Measurements from ENCODE around the gene STK16. TPM values are rescaled to one million over a fixed set of nuclear protein-coding genes. Genes with fewer than 3 reads are reported as not detected.

Gene STK16
- total RNA-seq, 4 donors from 2014 or later: 18.7 to 44.8 (median 28.2) TPM

GRCh38 chr2:219206328-219207133, 38.7 kb upstream of the STK16 start, which contains the start of gene ZFAND2B:
ZFAND2B (plus strand) TSS chr2:219206782; CDS start chr2:219206988, 206 bp downstream.
- Histone ChIP-seq H3K36me3 (no peaks in the 10 kb centered on the region), H3K4me3 (peak within 1 kb of the TSS; percentile 61 to 76 (median 71)), H3K4me1 (peaks cover 7 to 21% (median 20%) of the 10 kb centered on the region in 4 donors), H3K27ac (peak within 1 kb of the TSS; percentile 93 to 99 (median 96)), H3K27me3 (no peaks in the 10 kb centered on the region), H3K9me3 (no peaks in the 10 kb centered on the region)
- intact Hi-C loops (cut with DNase I; ENCODE audit: low total_unique reads): no loop called here
- 0% methylated on average over 2 to 49 of the region's 76 CpGs for WGBS, 2 donors (ENCODE audit: low coverage in 1 of 2)
- TF ChIP-seq CTCF (IDR thresholded peaks at IDR 0.05): peak in 3 of 5 experiments; percentile 9 to 66 (median 61)
- TF ChIP-seq EP300 (IDR thresholded peaks at IDR 0.05; ENCODE audit: low read depth): no peak
- peak; percentile 98 for TF ChIP-seq POLR2A (IDR thresholded peaks at IDR 0.05)
- peak; percentile 98 to 99 (median 99) for TF ChIP-seq POLR2AphosphoS5 (IDR thresholded peaks at IDR 0.05)
- DNase-seq: peak; percentile 97
- in situ Hi-C loops (cut with MboI; ENCODE audit: low pct_ligation_motif_present in 1 of 4, low pct_unique_long_range_greater_than_20kb in 1 of 4, low sequenced_read_pairs in 3 of 4): loop anchor here in 1 of 4 donors (5.0 kb wide), 1 partner anchor 34 kb away; the partner anchor contains the start of gene SLC23A3

- in situ Hi-C loops (cut with MboI; ENCODE audit: low pct_ligation_motif_present in 1 of 4, low pct_unique_long_range_greater_than_20kb in 1 of 4, low sequenced_read_pairs in 3 of 4) (loop anchor here in 1 of 4 donors (5.0 kb wide), 1 partner anchor 35 kb away; the partner anchor contains the start of gene SLC23A3), intact Hi-C loops (cut with DNase I; ENCODE audit: low total_unique reads) (no loop called here)
- Histone ChIP-seq H3K27me3 (no peaks in the 10 kb centered on the region), H3K4me3 (peak overlapping the region; percentile 61 to 76 (median 71)), H3K9me3 (no peaks in the 10 kb centered on the region), H3K4me1 (peaks cover 7 to 21% (median 20%) of the 10 kb centered on the region in 4 donors), H3K27ac (peak overlapping the region; percentile 93 to 99 (median 96)), H3K36me3 (no peaks in the 10 kb centered on the region)
- TF ChIP-seq EP300 (IDR thresholded peaks at IDR 0.05; ENCODE audit: low read depth) (no peak), CTCF (IDR thresholded peaks at IDR 0.05) (no peak), POLR2A (IDR thresholded peaks at IDR 0.05) (no peak)
- WGBS, 2 donors (ENCODE audit: low coverage in 1 of 2): 19% methylated on average over 18 of the region's 22 CpGs; no CpG with 5 or more reads in 1 of the 2 donors
- DNase-seq: no peak
Observed at GRCh38 chr2:219207134-219207883, 38.0 kb upstream of the STK16 start.

GRCh38 chr2:219207884-219208740, 37.2 kb upstream of the STK16 start:
- in situ Hi-C loops (cut with MboI; ENCODE audit: low pct_ligation_motif_present in 1 of 4, low pct_unique_long_range_greater_than_20kb in 1 of 4, low sequenced_read_pairs in 3 of 4): loop anchor here in 1 of 4 donors (5.0 kb wide), 1 partner anchor 36 kb away; the partner anchor contains the start of gene SLC23A3

More at GRCh38 chr2:219207884-219208740, 37.2 kb upstream of the STK16 start:
- 62 to 73% methylated on average over 3 to 17 of the region's 17 CpGs for WGBS, 2 donors (ENCODE audit: low coverage in 1 of 2)
- intact Hi-C loops (cut with DNase I; ENCODE audit: low total_unique reads): no loop called here
- Histone ChIP-seq H3K9me3 (no peaks in the 10 kb centered on the region), H3K27me3 (no peaks in the 10 kb centered on the region), H3K27ac (peak overlapping the region; percentile 93 to 99 (median 96)), H3K4me1 (peaks cover 7 to 21% (median 20%) of the 10 kb centered on the region in 4 donors), H3K4me3 (peak overlapping the region in 1 of 4 donors; percentile 73), H3K36me3 (no peaks in the 10 kb centered on the region)
- no peak for DNase-seq
- TF ChIP-seq CTCF (IDR thresholded peaks at IDR 0.05) (no peak), POLR2AphosphoS5 (IDR thresholded peaks at IDR 0.05) (no peak), EP300 (IDR thresholded peaks at IDR 0.05; ENCODE audit: low read depth) (no peak), POLR2A (IDR thresholded peaks at IDR 0.05) (no peak)

Measured in transverse colon (tissue), 4 donors.